NCI-H69 (cell line): Measurements from ENCODE around the gene SIAE.

Experiments
- DNase-seq: peaks from one replicate; lab custom pipeline; 2025; lab: John Stamatoyannopoulos, UW

The SIAE gene

GRCh38 chr11:124662106-124662505, 11.4 kb downstream of the SIAE start:
- DNase-seq: no peak

- no peak for DNase-seq
These were observed 12.0 kb downstream of the SIAE start for GRCh38 chr11:124661553-124661952.

- DNase-seq: no peak
These were observed 14.6 kb downstream of the SIAE start for GRCh38 chr11:124658986-124659385.

GRCh38 chr11:124658501-124658900, 15.0 kb downstream of the SIAE start:
- no peak for DNase-seq

- peak; percentile 47 for DNase-seq
These were observed 15.6 kb downstream of the SIAE start for GRCh38 chr11:124657904-124658303.

- peak; percentile 73 for DNase-seq
These were observed 16.5 kb downstream of the SIAE start for GRCh38 chr11:124656774-124657630.

- no peak for DNase-seq
These were observed 24.9 kb downstream of the SIAE start for GRCh38 chr11:124648610-124649009.

GRCh38 chr11:124646148-124646547, 27.4 kb downstream of the SIAE start:
- no peak for DNase-seq

GRCh38 chr11:124644426-124645280, 28.9 kb downstream of the SIAE start:
- peak; percentile 75 for DNase-seq

- DNase-seq: no peak
These were observed 29.7 kb downstream of the SIAE start for GRCh38 chr11:124643605-124644425.

GRCh38 chr11:124643042-124643604, 30.4 kb downstream of the SIAE start:
- DNase-seq: no peak

GRCh38 chr11:124642628-124643027, 30.9 kb downstream of the SIAE start:
- DNase-seq: no peak

GRCh38 chr11:124640666-124641065, 32.9 kb downstream of the SIAE start:
- DNase-seq: peak; percentile 16

- DNase-seq: no peak
These were observed 34.4 kb downstream of the SIAE start for GRCh38 chr11:124639186-124639585.

GRCh38 chr11:124638500-124638899, 35.0 kb downstream of the SIAE start:
- no peak for DNase-seq

GRCh38 chr11:124635932-124636331, 37.6 kb downstream of the SIAE start:
- DNase-seq: no peak

GRCh38 chr11:124633355-124633754, 40.2 kb downstream of the SIAE start:
- no peak for DNase-seq

GRCh38 chr11:124629961-124630360, 43.6 kb downstream of the SIAE start:
- DNase-seq: no peak

- no peak for DNase-seq
These were observed 46.0 kb downstream of the SIAE start for GRCh38 chr11:124627546-124627945.

- DNase-seq: no peak
These were observed 47.9 kb downstream of the SIAE start for GRCh38 chr11:124625504-124626168.

- DNase-seq: no peak
These were observed 49.5 kb downstream of the SIAE start for GRCh38 chr11:124623861-124624525.
